ENCODE measurements around the gene SH3TC1. TPM values are rescaled to one million over a fixed set of nuclear protein-coding genes. Genes with fewer than 3 reads are reported as not detected.

SH3TC1 gene
- total RNA-seq, 1 donor from 2014 or later = 14.8 TPM

- intact Hi-C loops (cut with micrococcal nuclease) = no loop called here
Measured at GRCh38 chr4:8259743-8260430, 60.8 kb downstream of the SH3TC1 start.

GRCh38 chr4:8260656-8261111, 61.6 kb downstream of the SH3TC1 start:
- intact Hi-C loops (cut with micrococcal nuclease) = no loop called here

GRCh38 chr4:8261851-8262535, 62.9 kb downstream of the SH3TC1 start:
- intact Hi-C loops (cut with micrococcal nuclease) = no loop called here

GRCh38 chr4:8262637-8263322, 63.7 kb downstream of the SH3TC1 start:
- intact Hi-C loops (cut with micrococcal nuclease) = no loop called here

GRCh38 chr4:8263397-8263796, 64.3 kb downstream of the SH3TC1 start:
- intact Hi-C loops (cut with micrococcal nuclease) = no loop called here

- intact Hi-C loops (cut with micrococcal nuclease) = no loop called here
Measured at GRCh38 chr4:8264106-8264505, 65.0 kb downstream of the SH3TC1 start.

GRCh38 chr4:8265171-8265929, 66.3 kb downstream of the SH3TC1 start:
- intact Hi-C loops (cut with micrococcal nuclease) = no loop called here

- intact Hi-C loops (cut with micrococcal nuclease) = no loop called here
Measured at GRCh38 chr4:8266088-8266487, 67.0 kb downstream of the SH3TC1 start.

- intact Hi-C loops (cut with micrococcal nuclease) = no loop called here
Measured at GRCh38 chr4:8266508-8266907, 67.4 kb downstream of the SH3TC1 start.

GRCh38 chr4:8267077-8267476, 68.0 kb downstream of the SH3TC1 start:
- intact Hi-C loops (cut with micrococcal nuclease) = no loop called here

GRCh38 chr4:8268211-8268610, 69.1 kb downstream of the SH3TC1 start:
- intact Hi-C loops (cut with micrococcal nuclease) = no loop called here

- intact Hi-C loops (cut with micrococcal nuclease) = no loop called here
Measured at GRCh38 chr4:8268901-8269534, 69.9 kb downstream of the SH3TC1 start.

- intact Hi-C loops (cut with micrococcal nuclease) = no loop called here
Measured at GRCh38 chr4:8269535-8270417, 70.7 kb downstream of the SH3TC1 start, which contains the start of gene HTRA3. Gene HTRA3, plus strand, starts transcription at chr4:8269754. Its CDS starts 215 bp downstream, at chr4:8269969.

- intact Hi-C loops (cut with micrococcal nuclease) = no loop called here
Measured at GRCh38 chr4:8270418-8270771, 71.3 kb downstream of the SH3TC1 start.

GRCh38 chr4:8270912-8271815, 72.1 kb downstream of the SH3TC1 start:
- intact Hi-C loops (cut with micrococcal nuclease) = no loop called here

GRCh38 chr4:8271821-8272220, 72.7 kb downstream of the SH3TC1 start:
- intact Hi-C loops (cut with micrococcal nuclease) = no loop called here

GRCh38 chr4:8272472-8273428, 73.7 kb downstream of the SH3TC1 start:
- intact Hi-C loops (cut with micrococcal nuclease) = no loop called here

GRCh38 chr4:8273450-8273849, 74.4 kb downstream of the SH3TC1 start:
- intact Hi-C loops (cut with micrococcal nuclease) = no loop called here

Measured in T-helper 2 cell treated with Interferon-gamma antibody and Interleukin-4, amounts not matched to agents 100 ng/mL and 5 ng/mL, for 36 hours (primary cell).